Inflammatory macrophage treated with lipopolysaccharide for 4 hours (primary cell): ENCODE data around the gene PRM2.
"Not testable (repeated sequence)": the region's sequence is repeated elsewhere in the genome, so short reads cannot be mapped to it uniquely, and the experiment has no call there.

ENCODE experiments used
- DNase-seq: peaks from one replicate; pipeline ENCODE4 v3.0.0-alpha.2; 2020

The PRM2 gene

DNA sequence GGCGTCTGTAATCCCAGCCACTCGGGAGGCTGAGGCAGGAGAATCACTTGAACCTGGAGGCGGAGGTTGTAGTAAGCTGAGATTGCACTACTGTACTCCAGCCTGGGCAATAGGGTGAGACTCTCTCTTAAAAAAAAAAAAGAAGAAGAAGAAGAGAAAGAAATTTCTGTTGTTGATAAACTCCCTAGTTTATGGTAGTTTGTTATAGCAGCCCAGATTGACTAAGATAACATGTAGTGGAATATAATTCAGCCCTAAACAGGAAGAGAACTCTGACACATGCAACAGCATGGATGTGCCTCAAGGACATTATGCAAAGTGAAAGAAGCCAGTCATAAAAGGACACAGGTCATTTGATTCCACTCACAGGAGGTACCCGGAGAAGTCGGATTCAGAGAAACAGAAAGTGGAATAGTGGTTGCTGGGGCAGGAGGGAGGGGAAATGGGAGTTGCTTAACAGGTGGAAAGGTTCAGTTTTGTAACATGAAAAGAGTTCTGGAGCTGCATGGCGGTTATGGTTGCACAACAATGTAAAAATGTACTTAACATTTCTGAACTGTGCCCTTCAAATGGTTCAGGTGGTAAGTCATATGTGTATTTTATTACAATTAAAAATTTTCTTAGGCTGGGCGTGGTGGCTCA is 30.8 kb upstream of the PRM2 start:
- peak; percentile 95 for DNase-seq

DNA sequence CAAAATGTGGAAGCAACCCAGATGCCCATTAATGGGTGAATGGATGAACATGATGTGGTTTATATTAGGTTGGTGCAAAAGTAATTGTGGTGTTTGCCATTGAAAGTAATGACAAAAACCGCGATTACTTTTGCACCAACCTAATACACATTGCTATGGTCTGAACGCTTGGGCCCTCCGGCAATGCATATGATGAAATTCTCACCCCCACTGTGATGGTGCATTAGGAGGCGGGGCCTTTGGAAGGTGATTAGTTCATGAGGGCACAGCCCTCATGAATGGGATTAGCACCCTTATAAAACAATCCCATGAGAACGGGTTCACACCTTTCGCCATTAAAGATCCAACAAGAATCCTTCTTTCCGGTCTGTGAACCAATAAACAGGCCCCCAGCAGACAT is 30.1 kb upstream of the PRM2 start:
- DNase-seq: no peak

DNA sequence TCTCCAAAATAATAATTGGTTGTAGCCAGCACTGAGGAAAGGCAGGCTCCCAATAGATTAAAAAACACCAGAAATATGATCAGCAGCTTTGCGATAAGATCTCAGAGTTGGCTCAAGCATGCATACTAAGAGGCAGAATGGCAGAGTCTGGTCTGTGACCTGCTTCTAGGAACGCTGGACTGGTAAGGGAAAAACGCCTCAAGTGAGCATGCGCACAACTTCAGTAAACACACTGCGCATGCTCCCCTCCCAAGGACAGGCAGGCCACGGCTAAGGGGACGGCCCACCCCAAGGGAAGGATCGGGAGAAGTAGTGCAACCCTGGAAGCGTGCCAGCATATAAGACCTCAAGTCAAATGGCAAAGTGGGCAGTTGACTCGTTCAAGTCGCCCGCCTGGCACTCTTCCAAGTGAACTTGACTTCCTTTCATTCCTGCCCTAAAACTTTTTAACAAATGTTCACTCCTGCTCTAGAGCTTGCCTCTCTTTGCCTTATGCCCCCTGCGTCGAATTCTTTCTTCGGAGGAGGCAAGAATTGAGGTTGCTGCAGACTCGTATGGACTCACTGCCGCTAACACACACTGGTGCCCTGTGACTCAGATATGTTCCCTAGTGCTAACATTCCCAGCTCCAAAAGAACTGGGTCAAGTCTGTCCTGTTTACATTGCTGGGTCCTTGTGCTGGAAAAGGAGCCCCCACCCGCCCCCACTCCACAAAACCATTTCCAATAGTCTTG is 27.3 kb upstream of the PRM2 start:
- no peak for DNase-seq

DNA sequence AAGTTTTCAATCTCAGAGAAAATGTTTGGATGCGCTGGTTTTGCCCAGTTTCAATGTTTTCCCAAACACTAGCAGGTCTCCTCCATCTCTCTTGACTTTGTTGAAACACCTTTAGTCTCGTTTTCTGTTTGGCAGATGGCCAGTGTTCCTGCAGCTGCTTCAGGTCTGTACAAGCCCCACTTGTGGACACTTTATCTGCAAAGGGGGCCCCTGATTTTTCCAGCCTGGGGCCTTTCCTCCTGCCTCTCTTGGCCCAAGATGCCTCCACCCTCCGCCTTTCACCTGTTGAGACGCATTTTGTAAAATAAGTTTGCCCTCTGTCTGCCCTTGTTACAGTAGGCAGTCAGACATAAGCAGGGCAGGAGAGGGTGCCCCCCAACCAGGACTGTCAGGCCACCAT is 26.7 kb upstream of the PRM2 start:
- no peak for DNase-seq

DNA sequence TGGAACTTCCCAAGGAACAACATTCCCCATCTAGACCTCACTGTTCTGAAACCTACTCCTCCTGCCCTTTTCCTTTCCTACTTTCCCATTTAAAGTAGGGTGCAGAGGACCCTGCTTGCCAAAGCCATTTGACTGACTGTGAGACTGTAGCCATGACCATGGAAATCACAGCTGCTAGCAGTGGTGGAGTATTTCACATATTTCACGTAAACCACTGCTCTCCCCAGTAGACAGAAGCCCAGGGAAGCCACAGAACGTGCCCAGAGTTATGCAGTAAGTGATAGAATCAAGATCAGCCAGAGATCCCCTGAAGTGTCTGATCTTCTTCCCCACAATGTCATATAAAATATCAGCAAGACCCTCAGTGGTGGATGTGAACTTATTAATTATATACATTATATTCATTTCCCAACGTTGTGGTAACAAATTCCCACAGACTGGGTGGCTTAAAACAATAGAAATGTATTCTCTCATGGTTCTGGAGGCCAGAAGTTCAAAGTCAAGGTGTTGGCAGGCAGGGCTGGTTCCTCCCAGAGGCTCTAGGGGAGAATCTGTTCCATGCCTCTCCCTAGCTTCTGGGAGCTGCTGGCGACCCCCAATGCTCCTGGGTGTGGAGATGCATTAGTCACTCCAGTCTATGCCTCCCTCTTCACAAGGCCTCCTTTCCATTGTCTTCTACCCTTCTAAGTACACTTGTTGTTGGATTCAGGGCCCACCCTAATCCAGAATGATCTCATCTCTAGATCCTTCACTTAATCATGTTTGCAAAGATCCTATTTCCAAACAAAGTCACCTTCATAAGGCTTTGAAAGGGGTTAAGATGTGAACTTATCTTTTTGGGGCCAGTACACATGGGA is 25.6 kb upstream of the PRM2 start:
- DNase-seq: no peak

DNA sequence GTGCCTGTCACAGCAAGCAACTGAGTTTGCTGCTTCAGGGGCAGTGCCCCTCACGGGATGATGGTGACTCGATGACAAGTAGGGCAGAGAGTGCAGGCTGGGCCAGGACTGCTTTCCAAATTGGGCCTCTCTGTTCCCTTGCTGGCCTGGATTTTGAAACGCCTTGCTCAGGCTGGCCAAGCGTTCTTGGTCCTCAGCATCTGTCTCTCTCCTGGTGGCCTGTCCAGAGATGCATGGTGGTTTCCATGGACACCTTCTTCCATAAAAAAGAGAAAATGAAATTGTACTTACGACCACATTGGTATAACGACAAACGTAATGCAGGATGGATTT is 24.2 kb upstream of the PRM2 start:
- no peak for DNase-seq

DNA sequence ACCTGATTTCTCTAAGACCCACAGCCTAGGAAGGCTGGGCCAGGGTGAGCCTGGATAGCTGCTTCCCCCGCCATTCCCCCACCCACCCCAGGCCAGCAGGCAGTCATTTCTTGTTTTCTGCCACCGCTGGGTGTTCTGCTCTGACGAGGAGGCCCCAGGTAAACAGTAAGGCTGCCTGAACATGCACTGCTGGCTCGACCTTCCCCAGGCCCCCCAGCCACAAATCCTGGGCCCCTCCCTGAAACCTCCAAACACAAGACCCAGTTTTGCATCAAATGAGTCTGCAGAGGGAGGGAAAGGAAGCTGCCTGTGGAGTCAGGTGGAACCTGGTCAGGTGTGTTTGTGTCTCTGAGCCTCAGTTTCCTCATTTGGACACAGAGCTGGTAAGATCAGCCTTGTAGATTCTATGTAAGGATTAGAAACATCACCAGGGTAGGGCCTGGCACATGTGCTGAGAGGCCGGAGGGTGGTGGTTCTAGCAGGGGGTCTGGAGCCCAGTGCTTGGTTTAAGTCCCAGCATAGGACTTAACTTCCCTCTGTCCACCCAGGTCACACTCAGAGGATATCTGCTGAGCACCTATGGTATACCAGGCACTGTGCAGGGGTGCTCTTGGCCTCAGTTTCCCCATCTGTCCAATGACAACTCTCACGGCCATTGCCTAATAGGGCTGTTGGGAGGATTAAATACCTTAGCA is 23.7 kb upstream of the PRM2 start:
- no peak for DNase-seq

DNA sequence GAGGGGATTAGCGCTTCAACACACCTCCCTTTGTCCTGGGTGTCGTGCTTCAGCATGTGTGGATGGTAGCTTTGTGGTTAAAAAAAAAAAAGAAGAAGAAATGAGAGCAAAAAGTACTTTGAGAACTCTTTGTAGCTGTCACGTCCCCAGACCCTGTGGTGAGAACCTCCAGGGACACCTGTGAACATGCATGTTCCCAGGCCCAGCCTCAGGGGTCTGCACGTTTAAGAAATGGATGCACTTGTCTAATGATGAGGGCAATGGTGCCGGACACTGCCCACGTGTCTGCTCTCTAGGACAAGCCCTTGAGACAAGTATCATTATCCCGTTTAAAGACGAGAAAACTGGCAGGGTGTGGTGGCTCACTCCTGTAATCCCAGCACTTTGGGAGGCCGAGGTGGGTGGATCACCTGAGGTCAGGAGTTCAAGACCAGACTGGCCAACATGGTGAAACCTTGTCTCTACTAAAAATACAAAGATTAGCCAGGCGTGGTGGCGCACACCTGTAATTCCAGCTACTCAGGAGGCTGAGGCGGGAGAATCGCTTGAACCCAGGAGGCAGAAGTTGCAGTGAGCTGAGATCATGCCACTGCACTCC is 22.8 kb upstream of the PRM2 start:
- not testable (repeated sequence) for DNase-seq

DNA sequence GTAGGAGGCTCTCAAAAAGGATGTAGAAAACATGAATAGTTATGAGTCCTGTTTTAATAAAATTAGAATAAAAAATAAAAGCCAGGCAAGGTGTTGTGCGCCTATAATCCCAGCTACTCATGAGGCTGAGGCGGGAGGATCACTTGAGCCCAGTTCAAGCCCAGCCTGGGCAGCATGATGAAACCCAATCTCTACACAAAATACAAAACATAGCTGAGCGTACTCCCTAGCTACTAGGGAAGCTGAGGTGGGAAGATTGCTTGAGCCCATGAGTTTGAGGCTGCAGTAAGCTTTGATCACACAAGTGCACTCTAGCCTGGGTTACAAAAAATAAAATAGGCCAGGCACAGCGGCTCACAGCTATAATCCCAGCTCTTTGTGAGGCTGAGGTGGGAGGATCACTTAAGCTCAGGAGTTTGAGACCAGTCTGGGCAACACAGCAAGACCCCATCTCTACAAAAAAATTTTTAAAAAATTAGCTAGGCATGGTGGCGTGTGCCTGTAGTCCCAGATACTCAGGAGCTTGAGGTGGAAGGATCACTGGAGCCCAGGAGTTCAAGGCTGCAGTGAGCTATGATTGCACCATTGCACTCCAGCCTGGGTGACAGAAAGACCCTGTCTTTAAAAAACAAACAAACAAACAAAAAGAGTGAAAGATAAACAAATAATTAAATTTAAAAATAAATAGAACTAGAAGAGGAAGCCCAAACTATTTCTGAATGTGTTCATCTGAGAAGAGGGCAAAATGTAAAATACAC is 22.0 kb upstream of the PRM2 start:
- no peak for DNase-seq

DNA sequence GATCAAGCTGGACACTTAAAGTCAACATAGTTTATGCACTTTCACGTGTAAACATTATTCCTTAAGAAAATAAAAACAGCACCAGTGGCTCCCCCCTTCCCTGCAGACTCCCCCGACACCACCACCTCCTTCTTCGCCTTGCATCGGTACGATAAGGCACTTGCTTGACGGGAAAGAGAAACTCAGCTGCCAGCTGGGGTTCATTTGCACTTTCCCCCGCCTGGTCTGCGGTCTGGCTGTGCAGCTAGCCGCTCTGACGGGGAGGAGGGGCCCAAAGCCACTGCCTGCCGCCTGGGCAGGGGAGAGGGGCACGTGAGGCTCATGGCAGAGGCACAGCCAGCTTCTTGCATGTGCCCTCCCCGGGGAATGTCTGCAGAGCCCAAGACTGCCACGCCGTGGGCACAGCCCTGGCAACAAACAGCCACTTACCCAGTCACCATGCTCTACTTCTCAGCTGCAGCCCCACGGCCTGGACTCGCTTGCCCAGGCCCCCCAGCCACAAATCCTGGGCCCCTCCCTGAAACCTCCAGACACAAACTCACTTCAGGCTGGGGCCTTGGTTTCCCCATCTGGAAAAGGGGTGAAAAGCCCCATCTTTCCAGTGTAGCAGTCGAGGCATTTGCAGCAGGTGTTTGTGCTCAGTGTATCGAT is 21.3 kb upstream of the PRM2 start:
- DNase-seq: peak; percentile 73

DNA sequence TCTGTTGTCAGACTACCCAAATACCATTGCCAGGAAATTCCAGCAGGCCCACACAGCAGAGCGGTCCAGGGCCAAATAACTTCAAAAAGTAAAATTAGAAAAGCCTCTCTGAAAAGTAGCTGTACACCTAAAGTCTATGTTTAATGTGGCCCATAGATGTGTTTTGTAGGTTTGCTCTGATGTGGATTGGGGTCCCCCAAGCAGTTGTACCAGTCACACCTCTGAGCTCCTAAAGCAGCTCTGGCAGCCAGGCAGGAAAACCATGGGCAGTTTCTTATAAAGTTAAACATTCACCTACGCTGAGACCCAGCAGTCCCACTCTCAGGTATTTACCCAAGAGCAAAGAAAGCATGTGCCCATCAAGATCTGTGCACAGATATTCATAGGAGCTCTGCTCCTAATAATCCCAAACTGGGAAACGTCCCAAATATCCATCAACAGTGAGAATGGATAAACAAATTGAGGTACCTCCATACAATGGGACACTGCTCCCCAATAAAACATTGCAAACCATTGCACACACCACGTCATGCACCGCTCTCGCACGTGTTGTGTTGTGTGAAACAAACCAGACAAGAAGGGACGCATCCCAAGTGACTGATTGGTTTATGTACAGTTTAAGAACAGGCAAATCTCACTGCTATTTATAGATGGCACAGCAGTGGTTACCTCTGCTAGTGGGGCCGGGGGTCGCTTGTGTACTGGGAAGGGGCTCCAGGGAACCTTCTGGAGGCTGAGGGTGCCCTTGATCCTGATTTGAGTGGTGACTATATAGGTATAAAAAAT is 20.6 kb upstream of the PRM2 start:
- no peak for DNase-seq

DNA sequence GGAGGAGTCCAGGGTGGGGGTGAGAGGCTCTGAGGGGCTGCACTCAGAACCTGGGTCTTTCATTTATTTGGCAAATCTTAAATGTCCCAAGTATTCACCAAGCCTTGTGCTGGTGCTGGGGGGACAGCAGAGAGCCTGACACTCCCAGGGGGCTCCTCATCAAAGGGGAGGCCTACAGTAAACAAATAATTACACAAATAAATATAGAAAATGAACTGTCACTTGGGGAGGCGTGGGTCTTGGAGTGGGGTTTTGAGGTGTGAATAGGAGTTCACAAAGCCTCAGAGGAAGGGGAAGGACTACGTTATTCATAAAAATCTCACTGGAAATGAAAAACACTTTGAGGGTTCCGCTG is 20.0 kb upstream of the PRM2 start:
- DNase-seq: no peak

DNA sequence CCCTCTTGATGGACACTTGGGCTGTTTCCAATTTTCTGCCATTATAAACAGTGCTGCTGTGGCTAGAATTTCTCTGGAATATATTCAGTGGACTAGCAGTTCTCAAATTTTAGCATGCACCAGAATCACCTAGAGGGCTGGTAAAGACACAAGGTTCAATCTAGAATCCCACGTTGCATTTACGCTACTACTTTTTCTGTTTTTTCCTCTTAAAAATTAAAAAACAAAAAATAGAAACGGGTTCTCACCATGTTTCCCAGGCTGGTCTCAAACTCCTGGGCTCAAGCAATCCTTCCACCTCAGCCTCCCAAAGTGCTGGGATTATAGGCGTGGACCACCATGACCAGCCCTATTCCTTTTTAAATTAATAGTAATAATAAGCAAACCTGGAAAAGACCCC is 19.4 kb upstream of the PRM2 start:
- no peak for DNase-seq

DNA sequence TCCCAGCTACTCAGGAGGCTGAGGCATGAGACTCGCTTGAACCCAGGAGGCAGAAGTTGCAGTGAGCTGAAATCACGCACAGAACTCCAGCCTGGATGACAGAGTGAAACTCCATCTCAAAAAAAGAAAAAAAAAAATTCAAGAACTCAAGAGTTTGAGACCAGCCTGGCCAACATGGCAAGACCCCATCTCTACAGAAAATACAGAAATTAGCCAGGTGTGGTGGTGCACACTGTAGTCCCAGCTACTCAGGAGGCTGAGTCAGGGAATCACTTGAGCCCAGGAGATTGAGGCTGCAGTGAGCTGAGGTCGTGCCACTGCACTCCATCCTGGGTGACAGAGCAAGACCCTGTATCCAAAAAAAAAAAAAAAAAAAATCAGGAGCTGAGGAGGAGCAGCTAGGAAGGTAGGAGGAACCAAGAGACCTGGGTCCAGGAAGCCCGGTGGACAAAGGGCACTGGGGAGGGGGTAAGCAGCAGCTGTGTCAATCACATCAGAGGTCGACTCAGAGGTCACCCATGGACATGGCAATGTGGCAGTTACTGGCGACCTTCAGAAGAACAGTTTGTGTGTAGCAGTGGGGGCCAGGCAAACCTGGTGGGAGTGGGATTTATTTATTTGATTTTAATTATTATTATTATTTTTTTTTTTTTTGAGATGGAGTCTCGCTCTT is 15.9 kb upstream of the PRM2 start:
- DNase-seq: no peak

DNA sequence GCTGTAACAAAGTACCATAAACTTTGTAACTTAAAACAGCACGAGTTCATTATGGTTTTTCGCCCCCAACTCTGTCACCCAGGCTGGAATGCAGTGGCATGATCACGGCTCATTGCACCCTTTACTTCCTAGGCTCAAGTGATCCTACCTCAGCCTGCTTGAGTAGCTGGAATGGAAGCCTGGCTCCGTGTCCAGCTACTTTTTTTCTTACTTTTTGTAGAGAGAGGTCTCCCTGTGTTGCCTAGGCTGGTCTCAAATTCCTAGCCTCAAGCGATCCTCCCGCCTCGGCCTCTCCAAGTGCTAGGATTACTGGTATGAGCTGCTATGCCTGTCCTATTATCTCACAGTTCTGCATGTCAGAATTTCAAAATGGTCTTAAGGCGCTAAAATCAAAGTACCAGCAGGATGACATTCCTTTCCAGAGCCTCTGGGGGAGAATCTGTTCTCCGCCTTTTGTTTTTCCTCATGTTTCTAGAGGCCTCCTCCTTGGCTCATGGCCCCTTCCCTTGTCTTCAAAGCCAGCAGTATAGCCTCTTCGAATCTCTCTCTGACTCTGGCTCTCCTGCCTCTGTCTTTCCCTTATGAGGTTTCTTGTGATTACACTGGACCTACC is 14.9 kb upstream of the PRM2 start:
- no peak for DNase-seq

DNA sequence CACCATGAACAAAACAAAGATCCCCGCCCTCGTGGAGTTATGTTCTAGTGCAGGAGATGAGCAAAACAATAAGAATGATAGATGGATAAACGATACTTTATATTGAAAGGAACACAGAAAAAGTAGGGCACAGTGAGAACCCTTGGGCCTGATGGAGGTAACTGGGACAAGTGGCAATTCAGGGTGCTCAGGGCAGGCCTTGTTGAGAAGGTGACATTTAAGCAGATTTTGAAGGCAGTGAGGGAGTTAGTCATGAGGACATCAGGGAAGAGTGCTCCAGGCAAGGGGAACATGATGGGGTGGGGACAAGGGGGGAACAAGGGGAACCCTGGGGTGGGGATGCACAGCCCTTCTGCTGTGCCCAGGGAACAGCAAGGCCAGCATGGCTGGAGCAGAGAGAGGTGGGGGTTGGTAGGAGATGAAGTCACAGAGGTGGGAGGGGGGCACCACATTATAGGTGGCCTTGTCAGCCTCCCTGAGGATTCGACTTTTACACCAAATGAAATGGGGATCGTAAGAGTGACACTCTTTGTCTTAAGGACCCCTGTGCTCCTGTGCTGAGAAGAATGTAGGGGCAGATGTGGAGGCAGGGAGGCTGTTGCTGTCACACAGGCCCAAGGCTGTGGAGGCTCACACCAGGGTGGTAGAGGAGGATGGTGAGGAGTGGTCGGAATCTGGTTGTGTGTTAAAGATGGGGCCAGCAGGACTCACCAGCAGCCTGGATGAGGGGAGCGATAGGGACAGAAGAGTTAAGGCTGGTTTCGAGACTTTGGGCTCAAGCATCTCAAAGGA is 14.0 kb upstream of the PRM2 start:
- DNase-seq: no peak

DNA sequence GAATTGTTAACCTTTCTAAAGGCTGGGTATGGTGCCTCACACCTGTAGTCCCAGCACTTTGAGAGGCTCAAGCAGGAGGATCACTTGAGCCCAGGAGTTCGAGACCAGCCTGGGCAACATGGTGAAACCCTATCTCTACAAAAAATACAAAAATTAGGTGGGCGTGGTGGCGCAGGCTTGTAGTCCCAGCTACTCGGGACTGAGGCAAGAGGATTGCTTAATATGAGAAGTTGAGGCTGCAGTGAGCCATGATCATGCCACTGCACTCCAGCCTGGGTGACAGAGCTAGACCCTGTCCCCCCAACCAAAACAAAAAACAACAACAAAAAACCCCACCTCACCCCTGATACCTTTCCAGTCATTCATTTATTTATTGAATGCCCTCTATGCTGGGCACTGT is 13.4 kb upstream of the PRM2 start:
- peak; percentile 73 for DNase-seq

DNA sequence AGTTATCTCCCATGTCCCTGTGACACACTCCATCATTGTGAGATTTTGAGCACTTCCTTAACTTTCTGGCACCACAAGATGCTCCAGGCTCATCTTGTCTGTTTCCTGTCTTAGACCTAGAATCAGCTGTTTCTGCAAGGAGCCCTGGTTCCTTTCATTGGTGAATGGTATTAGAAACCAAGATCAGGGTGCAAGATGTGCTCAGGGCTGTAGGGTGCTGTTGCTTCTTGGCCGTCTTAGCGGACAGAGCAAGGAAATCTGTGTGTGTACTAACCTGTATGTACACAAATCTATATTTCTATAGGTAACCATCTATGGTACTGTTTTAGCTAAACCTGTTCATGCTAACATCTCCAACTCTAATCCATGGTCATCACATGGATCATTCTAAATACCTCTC is 12.9 kb upstream of the PRM2 start:
- no peak for DNase-seq

DNA sequence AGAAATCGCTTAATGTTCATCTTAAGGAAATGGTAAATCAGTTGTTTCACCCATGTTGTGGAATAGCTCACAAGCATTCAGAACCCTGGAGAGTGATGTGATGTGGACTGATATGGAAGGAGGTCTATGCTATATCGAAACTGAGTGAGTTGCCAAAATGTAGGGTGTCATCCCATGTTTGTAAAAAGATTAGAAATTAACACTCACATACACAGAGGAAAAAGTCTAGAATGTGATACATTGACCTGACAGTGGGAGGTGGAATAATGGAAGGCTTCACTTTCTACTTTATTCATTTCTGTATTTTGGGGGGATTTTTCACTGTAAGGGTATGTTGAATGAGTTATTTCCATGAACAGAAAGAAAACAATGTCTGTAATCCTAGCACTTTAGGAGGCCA is 9.6 kb upstream of the PRM2 start:
- DNase-seq: no peak
